GM21723 (cell line): Measurements from ENCODE around the gene LTN1.

Experiments
- ATAC-seq: cut with Tn5 transposase; IDR thresholded peaks from one replicate; pipeline ENCODE4 v1.9.1; 2021; ENCODE audit warnings: mild to moderate bottlenecking, moderate library complexity; ENCODE audit not compliant: unreplicated experiment

LTN1 gene

GRCh38 chr21:28928578-28929420, 63.9 kb downstream of the LTN1 start:
- no peak for ATAC-seq

- no peak for ATAC-seq
Observed at GRCh38 chr21:28927130-28927529, 65.5 kb downstream of the LTN1 start.

DNA sequence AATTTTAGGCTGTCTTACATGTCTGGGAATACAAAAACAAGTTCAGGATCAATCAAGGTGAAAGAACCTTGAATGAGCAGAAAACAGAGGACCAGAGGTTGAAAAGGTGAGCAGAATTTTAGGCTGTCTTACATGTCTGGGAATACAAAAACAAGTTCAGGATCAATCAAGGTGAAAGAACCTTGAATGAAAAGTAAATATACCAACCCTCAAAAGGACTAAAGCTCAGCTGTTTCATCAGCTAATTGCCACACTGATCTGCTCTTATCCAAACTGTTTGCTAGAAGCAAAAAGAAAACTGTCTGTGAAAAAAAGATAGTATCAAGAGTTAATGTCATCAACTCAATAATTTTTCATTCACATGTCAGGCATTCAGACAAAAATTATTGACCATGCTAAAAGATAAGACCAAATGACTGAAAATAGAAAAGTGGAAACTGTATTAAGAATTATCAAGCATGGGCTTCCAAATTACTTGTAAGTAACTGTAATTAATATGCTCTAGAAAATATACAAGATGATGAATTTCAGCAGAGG, 69.2 kb downstream of the LTN1 start:
- ATAC-seq = no peak

DNA sequence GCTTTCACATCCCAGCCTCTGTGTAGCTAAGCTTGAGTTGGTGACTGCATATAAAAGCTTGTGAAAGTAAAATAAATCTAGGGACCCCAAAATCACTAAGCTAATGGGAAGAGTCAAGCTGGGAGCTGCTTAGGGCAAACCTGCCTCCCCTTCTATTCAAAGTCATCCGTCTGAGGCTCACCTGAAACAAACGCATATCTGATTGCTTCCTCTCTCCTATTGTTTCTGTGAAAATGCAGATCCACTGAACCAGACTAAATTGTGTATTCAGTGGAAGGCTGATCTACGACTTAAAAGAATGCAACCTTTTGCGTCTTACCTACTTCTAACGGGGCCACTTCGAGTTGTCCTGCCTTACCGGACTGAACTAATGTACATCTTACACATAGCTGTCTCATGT, 70.3 kb downstream of the LTN1 start:
- no peak for ATAC-seq

DNA sequence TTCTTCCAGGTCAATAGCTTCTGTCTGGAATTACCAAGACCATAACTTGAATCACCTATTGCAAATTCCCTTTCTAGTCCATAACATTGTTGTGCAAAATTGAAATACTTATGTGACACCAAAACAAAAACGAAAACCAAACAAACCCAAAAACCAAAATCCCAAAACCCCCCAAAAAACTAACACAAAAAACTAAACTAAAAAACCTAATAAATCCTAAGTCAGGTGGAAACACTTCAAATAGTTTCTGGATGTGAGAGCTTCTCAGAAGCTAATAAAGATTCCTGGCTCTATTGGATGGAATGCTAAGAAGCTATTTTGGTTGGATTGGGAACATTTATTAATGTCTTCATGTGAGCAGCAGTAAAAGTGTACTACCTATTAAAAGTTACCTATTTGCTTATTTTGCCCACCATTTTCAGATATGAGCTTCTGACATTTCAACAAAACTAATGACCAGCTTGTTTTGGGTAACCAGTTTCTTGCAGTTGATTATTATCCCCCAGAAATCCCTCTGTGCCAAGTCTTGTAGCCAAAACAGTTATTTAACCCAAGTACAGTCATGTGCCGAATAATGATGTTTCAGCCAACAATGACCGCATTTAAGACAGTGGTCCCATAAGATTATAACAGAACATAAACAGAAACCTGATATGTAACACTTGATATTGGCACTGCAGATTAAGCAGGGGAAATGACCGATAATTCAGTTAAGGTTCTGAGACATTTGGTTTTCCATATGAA, 76.4 kb downstream of the LTN1 start:
- ATAC-seq = no peak

GRCh38 chr21:28913071-28913470, 79.6 kb downstream of the LTN1 start:
- no peak for ATAC-seq

- ATAC-seq = no peak
Observed at GRCh38 chr21:28910280-28910887, 82.3 kb downstream of the LTN1 start.

GRCh38 chr21:28908351-28908750, 84.3 kb downstream of the LTN1 start:
- no peak for ATAC-seq

- no peak for ATAC-seq
Observed at GRCh38 chr21:28906841-28907240, 85.8 kb downstream of the LTN1 start.

DNA sequence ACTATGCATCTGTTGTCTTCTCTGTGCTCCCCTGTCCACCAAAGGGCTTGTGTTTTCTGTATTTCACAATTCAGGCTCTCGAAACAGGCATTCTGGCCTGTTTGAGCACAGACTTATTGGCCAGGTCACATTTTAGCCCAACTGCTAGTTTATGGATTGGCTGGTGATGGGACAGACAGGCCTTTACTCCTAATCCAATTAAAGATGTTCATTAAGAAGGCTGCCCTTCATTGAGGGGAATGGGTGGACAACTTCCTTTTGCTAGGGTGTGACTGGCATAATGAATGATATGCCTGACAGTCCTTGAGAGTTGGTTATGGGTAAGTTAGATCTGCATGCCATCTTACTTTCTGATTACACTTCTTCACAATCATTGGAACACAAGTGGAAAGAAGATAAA, 86.4 kb downstream of the LTN1 start:
- ATAC-seq = no peak

DNA sequence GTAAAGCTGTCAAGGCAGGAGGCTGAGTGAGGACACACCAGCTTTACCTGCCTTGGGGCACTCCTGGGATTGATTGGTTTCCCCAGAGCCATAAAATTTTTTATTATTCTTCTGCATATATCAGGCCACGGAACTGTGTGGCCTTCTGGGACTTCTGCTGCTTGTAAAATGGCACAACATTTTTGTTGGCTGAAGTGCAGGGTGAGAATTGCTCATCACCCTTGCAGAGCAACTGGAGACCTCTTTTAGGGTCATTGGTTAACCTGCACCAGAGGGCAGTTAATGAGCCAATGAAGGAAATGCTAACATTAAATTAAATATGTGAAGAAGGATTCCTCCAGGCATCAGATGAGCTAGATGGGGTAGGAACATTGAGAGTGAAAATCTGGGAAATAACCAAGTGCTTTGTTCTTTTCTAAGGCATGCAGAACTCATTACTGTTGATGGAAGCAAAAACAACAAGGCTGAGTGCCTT, 87.7 kb downstream of the LTN1 start:
- ATAC-seq = no peak

DNA sequence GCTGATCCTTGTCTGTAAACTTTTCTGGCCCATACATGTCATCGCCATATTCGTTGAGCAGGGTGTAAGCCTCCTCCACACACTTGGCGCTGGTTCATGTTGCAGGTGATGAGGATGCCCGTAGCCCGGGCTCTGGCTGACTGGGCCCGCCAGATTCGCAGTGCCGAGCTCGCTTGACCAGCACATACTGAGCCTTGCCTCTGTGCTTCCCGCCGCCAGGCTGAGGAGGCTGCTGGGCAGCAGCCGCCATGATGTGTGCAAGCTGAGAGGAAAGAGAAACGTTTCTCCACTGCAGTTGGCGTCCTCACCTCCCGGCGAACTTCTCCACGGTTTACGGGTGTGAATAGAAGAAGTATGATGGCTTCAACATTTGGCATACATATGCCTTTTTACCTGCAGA, 89.2 kb downstream of the LTN1 start:
- no peak for ATAC-seq

- no peak for ATAC-seq
Observed at GRCh38 chr21:28900481-28900880, 92.2 kb downstream of the LTN1 start.

DNA sequence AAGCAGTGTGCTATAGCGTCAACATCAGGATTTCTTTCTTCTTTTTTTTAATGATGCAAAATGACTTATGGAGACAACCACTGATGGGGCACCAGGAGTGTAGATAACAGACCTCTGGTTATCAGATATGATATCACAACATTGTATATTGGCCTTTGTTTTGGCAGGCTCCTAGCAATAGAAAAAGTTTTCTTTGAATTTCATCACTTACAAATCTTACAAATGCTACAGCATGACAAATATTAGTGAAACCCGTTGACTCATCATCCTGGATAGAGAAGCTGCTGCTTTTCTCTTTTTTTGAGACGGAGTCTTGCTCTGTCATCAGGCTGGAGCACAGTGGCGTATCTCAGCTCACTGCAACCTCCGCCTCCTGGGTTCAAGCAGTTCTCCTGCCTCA, 92.9 kb downstream of the LTN1 start:
- no peak for ATAC-seq

DNA sequence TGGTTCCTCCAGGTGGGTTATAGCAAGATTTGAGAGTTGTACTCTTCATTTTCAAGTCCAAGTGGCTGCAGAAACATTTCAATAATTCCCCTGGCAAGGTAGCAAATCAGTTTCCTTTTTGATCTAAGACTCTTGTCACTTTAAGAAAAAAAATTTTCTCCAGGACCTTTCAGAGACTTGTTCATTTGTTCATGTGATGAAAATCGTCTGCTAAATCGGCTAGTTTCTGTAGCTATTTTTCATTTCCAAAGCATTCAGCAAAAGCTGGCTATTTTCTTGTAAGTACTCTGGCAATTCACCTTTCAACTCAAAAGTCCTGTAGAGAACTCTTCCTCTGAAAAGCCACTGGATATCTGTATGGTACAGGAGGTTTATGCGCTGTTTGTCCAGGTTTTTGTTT, 93.5 kb downstream of the LTN1 start:
- ATAC-seq = no peak

DNA sequence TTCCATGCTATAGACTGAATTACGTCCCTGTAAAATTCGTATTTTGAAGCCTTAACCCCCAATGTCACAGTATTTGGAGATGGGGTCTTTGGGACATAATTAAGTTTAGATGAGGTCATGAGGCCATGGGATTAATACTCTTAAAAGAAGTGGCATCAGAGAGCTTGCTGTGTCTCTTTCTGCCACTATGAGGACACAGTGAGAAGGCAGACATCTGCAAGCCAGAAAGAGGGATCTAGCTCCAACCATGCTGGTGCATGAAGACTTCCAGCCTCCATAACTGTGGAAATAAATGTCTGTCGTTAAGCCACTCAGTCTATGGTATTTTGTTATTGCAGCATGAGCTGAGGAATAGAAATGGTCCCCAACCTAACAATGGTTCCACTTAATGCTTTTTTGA, 99.0 kb downstream of the LTN1 start:
- ATAC-seq = no peak

DNA sequence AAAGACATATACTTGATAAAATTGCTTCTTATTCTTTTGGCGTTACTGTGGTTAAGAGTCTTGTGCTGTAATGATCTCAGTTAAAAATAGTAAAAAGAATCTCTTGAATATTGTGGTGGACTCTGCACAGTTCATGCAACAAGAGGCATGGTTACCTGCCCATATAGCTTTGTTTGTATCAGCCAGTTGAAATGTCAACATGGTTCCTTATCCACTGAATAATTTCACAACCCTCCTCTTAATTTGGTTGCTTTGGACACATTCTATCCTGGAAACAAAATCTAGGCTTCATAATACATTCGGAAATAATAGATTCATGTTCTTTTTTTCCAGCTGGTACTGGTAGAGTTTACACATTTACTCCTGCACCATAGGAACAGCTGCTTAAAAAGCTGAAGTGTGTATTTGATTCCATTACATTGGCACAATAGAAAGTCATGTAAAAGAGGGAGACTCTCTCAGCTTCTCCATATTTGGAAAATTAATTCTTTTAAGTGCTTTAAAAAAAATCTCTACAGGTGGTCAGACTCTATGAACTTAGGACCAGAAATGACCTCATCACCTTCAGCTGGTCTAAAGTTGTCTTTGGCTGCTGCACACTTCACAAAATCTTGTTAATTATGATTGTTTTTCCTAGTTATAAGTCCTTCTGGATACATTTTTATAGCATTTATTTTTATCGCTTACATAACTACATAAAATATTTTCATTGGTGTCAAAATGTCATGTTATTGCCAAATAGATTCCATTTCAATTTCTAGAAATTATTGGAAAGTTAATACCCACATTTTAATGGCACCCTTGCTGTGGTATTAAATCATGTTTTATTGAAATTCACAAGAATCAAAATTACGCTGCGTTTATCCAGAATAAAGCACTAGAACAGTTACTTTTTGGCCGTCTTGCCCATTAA, 100.2 kb downstream of the LTN1 start:
- ATAC-seq = no peak

- ATAC-seq = no peak
Observed at GRCh38 chr21:28885853-28886177, 106.9 kb downstream of the LTN1 start.

DNA sequence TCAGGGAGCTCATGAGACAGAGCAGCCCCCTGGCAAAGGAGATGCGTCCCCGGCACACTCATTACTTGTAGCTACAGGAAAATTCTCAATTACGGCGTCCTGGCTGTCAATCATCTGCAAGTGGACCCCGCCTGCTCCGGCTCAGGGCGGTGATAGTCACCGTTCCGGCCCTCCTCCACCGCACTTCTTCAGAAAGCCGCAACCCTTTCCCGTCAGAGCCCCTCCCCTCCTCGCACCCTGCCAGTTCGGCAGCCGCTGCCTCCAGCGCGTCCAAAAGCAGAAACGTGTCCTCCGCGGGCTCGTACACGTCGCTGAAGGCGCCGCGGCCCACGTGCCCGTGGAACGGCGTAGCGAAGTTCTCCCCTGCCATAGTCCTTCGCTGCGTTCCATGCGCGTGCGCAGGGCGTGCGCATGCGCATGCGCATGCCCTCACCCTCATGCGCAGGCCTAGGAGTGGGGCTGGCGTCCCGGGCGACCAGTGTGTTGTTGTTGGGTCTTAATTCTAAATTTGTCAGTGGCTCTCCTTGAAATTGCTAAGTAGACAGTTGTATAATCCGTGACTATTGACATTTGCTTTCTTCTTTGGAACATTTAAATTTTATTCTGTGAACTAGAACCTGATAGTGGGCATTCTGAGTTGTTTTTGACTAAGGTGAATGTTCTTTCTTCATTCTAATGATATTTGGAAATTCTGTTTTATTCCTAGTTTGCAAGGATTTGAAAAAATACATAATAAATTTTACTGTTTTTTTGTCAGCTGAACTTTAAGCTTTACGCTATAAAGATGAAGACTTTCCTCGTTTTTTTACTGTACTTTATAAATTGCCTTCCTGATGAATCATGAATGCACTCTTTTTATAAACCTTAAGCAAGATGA, 107.5 kb downstream of the LTN1 start:
- peak; percentile 97 for ATAC-seq

DNA sequence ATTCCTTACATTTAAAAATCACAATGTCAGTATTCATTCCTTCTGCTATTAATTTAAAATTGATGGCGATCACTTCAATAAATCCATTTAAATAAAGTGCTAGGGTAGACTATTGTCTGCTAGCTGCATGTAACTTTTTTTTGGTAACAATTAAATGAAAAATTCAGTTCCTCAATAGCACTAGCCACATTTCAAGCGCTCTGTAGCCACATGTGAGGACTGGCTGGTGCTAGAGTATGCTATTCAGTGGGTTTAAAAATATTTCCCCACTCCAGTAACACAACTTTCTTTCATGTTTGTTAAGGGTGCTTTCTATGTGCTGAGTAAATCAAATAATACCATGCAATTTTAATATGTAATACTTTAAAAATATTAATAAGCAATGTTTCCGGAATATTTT, 108.2 kb downstream of the LTN1 start:
- ATAC-seq = peak; percentile 38
